Measurements from ENCODE around the gene POLR2E.

POLR2E gene

DNA sequence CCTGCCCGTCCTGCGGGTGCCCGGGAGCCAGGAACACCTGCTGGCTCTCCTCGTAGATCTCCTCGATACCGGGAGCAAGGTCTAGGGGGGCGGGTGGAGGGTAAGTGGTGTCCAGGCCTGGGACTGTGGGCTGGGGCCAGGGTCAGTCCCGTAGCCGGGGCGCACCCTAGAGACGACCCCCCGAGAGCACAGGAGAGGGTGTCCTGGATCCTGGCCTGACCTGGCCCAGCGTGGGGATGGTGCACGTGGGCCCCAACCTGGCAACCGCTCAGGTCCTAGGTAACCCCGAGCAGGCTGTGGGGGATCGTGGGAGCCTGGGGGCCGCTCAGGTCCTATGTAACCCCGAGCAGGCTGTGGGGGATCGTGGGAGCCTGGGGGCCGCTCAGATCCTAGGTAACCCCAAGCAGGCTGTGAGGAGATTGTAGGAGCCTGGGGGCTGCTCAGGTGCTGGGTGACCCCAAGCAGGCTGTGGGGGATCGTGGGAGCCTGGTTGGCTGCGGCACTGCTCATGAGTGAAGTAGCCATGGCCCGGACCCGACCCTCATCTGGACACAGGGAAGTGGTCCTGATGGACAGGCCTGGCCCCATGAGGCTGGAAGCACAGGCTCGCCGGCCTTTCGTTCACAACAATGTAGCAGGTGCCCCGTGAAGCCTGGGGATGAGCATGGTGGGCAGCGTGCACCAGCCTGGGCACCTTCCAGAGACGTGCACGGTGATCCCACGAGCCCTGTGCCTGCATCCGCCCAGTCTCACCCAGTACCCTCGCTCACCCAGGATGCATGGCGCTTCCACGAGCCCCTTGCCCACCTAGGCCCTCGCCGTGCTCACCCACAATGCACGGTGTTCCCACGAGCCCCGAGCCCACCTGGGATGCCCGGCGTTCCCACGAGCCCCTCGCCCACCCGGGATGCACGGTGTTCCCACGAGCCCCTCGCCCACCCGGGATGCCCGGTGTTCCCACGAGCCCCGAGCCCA is 14.8 kb upstream of the POLR2E start:
- no peak for DNase-seq

DNA sequence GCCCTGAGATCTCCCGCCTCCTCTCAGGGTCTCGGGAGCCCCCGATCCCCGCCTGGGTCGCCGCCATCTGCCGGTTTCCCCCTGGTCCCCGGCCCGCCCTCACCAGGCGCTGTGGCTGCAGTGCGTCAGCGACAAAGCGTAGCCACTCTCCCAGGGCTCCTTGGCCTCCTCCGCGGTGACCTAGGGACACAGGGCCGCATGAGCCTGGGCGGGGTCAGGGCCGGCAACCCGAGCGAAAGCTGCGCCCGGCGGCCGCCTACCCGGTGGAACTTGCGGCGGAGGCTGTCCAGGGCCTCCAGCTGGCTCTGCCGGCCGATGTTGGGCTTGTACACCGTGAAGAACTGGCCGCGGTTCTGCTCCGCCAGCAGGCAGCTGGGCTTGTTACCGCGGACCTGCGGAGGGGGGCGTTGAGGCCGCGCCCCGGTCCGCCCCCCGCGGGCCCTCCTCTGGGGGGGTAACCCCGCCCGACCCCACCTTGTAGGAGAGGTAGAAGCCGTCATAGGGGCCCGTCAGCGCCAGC is 13.9 kb upstream of the POLR2E start:
- no peak for DNase-seq

DNA sequence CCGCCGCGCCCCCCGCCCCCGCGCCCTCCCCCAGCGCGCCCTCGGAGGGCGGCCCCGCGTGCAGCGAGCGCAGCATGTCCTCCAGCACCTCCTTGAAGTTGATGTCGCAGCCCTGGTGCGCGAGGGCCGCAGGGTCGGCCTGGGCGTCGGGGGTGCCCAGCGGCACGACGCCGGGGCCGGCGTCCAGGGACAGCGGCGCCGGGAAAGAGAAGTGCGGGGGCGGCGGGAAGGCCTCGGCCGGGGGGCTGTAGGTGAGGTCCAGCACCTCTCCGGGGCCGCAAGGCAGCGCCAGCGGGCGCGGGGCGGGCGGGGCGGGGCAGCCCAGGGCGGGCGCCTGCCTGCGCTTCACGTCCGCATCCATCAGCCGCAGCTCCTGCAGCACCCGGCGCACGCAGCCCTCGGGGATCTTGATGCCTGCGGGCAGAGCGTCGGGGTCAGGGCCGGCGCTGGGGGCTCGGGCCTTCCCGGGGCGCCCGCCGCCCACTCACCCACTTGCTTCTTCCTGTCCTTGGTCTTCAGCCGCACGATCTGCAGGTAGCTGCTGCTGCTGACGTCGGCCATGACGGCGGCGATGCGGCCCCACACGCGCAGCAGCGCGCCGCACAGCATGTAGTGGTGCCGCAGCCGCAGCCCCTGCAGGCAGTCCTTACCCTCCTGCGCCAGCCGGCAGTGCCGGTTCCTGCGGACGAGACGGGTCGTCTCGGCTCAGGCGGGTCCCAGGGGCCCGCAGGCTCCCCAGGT is 13.3 kb upstream of the POLR2E start:
- DNase-seq: no peak

DNA sequence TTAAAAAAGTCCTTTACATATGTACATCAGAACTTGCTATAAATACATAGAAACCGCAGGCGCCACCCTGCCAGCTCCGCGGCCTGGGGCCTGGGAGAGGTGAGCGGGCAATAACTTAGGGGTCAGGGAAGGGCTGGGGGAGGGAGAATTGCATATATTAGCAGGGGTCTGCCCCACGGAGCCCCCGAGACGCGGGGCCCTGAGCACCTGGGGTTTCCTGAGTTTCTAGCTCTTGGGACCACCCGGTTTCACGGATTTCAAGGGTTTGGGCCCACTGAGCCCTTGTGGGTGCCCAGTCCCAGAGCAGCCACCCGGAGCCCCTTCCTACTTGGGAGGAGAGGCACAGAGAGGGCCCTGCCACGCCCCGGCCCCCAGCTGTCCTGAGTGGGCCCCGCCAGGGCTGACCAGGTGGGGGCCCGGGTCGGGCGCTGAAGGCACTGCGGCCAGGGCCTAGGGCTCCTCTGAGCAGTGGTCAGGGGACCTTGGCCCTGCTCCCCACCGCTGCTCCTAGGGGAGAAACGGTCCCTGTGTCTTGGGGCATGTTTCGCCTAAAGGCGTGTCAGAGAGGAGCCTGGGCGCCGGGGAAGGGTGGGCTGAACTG is 12.6 kb upstream of the POLR2E start:
- DNase-seq: no peak

DNA sequence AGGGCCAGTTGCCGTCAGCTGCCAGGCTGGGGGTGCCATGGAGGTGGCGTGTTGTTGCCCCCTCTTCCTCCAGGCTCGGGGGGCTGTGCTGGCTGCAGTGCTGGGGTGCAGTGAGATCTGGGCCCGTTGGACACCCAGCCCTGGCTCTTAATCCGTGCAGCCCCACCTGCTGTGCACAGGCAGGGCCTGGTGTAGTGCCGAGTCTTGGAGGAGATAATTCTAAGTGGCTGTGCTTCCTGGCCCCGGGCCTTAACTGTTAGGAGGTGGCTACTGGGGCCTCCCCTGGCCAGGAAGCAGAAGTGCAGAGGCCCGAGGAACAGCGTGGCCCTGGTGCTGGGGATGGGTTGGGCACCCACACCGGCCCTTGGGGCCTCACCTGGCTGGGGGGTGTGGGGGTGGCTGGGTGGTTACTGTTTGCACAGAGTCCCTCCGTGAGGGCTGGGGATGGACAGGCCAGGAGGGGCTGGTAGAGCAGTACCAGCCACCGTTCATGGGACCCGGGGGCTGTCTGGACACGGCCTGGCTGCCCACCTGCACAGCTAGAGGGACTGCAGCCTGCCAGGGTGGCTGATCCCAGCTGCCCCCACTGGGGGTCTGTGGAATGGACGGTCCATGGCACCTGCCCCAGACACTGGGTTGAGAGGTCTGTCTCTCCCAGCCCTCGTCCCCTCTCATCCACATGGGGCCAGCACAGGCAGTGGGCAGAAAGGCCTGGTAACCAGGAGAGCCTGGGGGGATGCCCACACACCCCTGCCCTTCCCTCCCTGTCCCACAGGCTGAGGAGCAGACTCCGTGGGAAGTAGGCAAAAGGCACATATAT is 11.9 kb upstream of the POLR2E start:
- peak; percentile 83 for DNase-seq

DNA sequence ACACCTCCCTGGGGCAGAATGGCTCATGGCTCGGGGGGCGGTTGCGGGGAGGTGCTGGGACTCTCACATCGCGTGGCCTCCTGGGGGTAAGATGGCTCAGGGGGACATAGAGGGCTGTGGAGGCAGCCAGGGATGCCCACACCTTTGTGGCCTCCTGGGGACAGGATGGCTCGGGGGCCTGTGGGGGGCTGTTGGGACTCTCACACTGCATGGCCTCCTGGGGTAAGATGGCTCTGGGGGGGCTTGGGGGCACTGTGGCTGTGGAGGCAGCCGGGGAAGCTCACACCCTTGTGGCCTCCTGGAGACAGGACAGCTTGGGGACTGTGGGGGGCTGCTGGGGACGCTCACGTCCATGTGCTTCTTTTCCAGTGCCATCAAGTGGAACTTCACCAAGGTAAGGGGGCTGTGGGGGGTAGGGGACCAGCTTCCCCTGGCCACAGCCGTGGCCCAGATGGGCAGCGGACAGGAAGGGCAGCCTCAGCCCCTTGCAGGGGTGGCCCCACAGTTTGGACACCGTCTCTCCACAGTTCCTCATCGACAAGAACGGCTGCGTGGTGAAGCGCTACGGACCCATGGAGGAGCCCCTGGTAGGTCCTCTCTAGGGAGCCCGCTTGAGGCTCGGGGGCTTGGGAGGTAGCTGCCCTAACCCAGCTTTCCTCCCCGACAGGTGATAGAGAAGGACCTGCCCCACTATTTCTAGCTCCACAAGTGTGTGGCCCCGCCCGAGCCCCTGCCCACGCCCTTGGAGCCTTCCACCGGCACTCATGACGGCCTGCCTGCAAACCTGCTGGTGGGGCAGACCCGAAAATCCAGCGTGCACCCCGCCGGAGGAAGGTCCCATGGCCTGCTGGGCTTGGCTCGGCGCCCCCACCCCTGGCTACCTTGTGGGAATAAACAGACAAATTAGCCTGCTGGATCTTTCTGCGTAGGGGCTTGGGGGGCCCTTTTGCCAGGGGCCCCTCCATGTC is 11.0 kb upstream of the POLR2E start:
- no peak for DNase-seq

DNA sequence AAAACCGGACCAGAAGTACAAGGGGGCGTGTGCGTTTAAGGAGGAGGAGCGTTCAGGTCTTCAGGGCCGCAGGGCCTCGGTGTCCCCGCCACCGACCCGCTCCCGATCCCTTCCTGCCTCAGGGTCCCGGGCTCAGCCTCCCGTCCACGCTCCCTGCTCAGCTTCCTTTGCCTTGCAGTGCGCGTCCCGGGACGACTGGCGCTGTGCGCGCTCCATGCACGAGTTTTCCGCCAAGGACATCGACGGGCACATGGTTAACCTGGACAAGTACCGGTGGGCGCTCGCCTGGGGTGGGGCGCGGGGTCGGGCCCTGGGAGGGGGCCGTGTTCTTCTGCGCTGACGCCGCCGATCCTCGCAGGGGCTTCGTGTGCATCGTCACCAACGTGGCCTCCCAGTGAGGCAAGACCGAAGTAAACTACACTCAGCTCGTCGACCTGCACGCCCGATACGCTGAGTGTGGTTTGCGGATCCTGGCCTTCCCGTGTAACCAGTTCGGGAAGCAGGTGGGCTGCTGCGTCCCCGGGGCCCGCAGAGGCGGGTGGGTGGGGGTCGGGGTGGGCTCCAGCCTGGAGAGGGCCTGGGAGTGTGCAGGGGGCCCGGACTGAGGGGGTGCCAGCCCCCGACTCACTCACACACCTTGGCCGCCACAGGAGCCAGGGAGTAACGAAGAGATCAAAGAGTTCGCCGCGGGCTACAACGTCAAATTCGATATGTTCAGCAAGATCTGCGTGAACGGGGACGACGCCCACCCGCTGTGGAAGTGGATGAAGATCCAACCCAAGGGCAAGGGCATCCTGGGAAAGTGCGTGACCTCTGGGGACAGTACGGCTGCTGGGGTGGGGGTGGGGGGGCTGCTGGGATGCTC is 10.1 kb upstream of the POLR2E start:
- DNase-seq: peak; percentile 54

DNA sequence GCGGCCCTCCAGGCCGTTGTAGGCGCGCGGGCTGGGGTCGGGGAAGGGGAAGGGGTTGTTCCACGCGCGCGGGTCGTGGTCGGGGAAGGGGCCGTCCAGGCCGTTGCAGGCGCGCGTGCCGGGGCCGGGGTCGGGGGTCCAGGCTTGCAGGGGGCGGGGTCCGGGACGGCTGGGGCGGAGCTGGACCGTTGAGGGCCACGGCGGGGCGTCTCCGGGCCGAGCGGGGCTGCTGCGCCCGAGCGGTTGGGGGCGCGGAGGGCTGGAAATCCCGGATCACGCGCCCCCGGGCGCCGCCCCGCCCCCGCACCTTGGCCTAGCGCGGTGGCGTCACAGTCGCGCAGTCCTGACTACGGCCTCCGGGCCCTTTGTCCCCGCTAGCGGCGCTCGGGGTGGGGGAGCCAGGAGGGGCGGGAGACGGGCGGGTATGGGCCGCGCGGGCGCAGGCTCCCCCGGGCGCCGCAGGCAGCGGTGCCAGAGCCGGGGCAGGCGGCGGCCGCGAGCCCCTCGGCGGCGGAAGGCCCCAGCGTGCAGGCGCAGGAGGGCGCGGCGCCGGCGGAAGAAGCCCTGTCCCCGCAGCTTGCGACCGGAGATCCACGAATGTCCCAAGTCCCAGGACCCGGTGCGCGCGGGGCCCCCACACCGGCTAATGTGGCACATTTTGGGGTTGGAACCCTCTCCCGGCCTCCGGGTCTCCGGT is 9.3 kb upstream of the POLR2E start:
- peak; percentile 84 for DNase-seq

DNA sequence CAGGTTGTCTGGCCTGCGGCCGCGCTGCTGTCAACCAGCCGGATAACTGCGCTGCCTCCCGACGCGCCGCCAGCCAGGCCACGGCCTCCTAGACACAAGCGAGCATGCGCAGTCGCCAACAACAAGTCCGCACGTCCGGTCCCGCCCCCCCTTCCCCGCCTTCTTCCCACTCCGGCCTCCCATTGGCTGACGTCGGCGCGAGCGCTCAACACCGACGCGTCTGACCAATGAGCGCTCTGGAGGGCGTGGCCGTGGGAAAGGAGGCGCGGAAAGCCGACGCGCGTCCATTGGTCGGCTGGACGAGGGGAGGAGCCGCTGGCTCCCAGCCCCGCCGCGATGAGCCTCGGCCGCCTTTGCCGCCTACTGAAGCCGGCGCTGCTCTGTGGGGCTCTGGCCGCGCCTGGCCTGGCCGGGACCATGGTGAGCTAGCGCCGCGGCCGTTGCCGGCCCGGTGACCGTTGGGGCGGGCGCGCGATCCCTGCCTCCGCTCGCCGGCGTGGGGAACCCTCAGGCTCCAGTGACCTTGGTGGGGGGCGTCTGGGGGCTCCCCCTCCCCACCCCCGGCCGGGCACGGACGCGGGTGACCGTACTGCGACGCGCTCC is 8.6 kb upstream of the POLR2E start, which contains the start of gene GPX4:
TSS of gene GPX4 (plus strand) at position 287 of the 603 bp plus-strand sequence. CDS start at position 337, 50 bp downstream.
- peak; percentile 100 for DNase-seq

DNA sequence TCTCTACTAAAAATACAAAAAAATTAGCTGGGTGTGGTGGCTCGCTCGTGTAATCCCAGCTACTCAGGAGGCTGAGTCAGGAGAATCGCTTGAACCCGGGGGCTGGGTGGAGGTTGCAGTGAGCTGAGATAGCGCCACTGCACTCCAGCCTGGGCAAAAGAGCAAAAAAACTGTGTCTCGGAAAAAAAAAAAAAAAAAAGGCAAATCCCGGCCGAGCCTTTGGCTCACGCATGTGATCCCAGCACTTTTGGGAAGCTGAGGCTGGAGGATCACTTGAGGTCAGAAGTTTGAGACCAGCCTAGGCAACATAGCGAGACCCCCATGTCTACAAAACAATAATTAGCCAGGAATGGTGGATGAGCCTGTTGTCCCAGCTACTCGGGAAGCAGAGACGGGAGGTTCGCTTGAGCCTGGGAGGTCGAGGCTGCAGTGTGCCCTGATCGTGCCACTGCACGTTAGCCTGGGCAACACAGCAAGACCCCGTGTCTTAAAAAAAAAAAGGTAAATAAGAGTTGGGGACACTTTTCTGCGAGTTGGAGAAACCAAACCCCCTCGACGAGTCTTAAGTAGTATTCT is 8.0 kb upstream of the POLR2E start:
- DNase-seq: no peak

DNA sequence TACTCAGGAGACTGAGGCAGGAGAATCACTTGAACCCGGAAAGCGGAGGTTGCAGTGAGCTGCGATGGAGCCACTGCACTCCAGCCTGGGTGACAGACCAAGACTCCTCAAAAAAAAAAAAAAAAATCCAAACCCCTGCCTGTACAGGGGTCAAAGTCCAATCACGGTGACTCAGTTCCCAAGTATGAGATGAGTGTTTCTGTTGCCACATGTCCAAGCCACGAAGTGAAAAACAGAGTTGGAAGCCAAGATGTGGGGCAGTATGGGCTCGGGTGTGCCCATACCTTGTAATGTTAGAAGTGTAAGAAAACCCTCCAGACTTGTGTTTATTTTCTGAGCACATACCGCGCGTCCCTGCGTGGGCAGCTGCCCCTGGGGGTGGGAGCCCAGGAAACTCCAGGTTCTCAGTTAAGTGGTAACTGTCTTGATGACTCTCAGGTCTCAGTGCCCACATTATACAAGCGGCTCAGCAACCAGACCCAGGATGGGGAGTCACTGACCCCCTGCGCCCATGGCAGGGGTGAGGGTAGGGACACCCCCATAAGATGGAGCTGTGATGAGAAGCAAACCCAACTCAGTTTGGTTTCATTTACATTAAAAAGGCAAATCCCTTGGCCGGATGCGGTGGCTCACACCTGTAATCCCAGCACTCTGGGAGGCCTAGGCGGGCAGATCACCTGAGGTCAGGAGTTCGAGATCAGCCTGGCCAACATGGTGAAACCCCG is 7.4 kb upstream of the POLR2E start:
- DNase-seq: peak; percentile 43

DNA sequence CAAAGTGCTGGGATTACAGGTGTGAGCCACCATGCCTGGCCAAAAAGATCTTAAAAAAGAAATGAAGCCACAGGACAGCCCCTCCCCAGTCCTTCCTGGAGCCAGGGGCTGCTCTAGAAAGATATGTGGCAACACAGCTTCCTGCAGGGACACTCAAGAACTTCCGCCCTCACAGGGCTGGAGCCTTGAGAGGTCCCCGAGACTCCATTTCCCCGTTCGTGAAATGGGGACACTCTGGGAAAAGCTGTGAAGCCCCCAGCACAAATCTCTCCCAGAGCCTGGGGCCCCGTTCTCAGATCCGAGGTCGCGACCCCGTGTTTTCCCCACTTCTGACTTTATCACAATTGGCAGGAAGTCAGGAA is 6.1 kb upstream of the POLR2E start:
- peak; percentile 83 for DNase-seq

DNA sequence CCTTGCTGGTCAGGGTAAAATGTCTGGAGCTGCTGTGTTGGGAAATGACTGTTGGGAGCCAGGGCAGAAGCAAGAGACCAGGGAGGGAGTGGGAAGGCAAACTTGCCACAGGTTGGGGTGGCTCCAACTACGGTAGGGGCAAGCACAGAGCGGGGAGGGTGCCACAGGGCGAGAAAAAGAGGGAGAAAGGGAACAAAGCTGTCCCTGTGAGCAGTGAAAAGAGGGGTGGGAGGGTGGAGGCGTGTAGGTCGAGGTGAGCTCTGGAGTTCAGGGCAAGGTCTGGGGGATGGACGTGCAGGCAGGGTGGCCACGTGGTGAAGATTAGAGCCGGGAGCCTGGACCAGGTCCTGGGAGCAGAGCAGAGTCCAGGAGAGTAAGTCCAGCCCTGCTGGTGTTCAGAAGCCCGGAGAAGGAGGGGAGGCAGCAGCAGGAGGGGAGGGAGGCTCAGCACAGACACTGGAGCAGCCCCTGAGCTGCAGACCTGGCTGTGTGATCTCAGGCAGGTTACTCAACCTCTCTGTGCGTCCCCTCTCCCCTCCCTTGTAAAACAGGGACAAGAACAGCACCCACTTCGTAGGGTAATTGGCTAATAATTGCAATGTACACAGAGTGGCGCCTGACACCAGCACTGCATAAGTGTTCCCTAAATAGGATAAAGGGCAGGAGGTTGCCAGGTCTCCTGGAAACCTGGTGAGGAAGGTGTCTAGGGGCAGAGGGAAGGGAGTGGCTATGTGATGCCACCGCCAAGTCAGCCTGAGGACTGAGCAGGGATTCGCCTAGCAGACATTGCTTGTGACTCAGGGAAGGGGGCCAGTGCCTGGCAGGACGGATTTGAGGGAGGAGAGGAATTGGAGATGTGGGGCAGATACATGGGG is 3.2 kb upstream of the POLR2E start:
- no peak for DNase-seq

DNA sequence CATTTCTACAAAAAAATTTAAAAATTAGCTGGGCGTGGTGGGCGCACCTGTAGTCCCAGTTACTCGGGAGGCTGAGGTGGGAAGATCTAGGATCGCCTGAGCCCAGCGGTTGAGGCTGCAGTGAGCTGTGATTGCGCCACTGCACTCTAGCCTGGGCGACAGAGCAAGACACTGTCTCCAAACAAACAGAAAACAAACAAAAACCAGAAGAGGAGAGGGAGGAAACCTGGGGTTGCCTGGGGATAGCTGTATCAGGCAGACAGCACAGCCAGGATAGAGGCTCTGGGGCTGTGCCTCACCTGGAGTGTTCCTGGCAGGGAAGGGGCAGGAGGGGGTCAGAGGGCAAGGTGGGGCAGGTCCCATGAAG is 2.6 kb upstream of the POLR2E start:
- DNase-seq: no peak

DNA sequence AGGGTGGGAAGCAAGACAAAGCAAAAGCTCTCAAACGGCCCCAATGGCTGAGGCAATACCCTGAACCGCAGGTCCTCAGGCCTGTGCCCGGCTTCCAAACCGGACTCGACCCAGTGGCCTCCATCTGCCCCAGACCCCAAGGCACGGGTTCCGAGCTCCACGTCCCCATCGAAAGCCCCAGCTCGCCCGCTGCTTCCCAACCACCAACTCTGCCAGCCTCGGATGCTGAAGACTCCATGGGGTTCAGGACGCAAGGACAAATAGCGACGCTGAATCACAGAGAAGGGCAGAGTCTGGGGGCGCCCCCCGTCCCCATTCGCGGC is 559 bp downstream of the POLR2E start:
- DNase-seq: no peak

DNA sequence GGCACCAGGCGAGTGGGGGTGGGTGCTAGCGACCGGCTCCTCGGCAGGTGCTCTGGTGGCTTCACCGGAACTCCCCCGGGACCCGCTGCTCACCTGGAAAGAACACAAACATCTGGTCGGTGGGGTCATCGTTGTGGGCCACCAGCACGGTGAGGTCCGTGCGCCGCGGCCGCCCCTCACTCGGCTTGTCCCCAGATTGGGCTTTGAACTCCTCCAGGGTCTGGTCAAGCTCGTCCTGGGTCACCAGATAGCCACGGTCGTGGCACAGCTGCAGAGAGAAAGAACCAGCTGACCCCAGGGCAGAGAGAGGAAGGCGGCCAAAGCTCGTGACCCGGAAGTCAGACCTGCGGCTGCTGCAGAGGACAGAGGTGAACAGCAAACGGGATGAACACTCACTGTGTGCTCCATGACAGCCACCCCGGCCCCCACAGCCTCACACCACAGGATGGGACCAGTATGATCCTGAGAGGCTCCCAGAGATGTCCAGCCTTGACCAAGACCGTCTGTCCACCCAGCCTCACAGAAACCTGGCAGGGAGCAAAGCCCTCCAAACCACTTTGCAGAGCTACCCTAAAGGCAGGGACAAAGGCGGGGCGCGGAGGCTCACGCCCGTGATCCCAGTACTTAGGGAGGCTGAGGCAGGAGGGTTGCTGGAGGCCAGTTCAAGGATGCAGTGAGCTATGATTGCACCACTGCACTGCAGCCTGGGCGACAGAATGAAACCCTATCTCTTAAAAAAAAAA is 1.2 kb downstream of the POLR2E start:
- DNase-seq: no peak
